Measurements from ENCODE around the gene SLK.

The SLK gene

GRCh38 chr10:104046651-104047050 is 79.7 kb downstream of the SLK start:
- in situ Hi-C loops (cut with MboI; ENCODE audit: low sequenced_read_pairs) = no loop called here

- in situ Hi-C loops (cut with MboI; ENCODE audit: low sequenced_read_pairs) = no loop called here
Measured at GRCh38 chr10:104049504-104050250, 82.7 kb downstream of the SLK start.

GRCh38 chr10:104052431-104052830 is 85.5 kb downstream of the SLK start:
- in situ Hi-C loops (cut with MboI; ENCODE audit: low sequenced_read_pairs) = no loop called here

GRCh38 chr10:104053201-104053600 is 86.3 kb downstream of the SLK start:
- in situ Hi-C loops (cut with MboI; ENCODE audit: low sequenced_read_pairs) = no loop called here

GRCh38 chr10:104054430-104054829 is 87.5 kb downstream of the SLK start:
- in situ Hi-C loops (cut with MboI; ENCODE audit: low sequenced_read_pairs) = no loop called here

GRCh38 chr10:104056619-104057273 is 89.8 kb downstream of the SLK start:
- in situ Hi-C loops (cut with MboI; ENCODE audit: low sequenced_read_pairs) = no loop called here

GRCh38 chr10:104057717-104058116 is 90.8 kb downstream of the SLK start:
- in situ Hi-C loops (cut with MboI; ENCODE audit: low sequenced_read_pairs) = no loop called here

- in situ Hi-C loops (cut with MboI; ENCODE audit: low sequenced_read_pairs) = no loop called here
Measured at GRCh38 chr10:104059364-104059763, 92.4 kb downstream of the SLK start.

GRCh38 chr10:104061196-104061595 is 94.3 kb downstream of the SLK start:
- in situ Hi-C loops (cut with MboI; ENCODE audit: low sequenced_read_pairs) = no loop called here

GRCh38 chr10:104065748-104066147 is 98.8 kb downstream of the SLK start:
- in situ Hi-C loops (cut with MboI; ENCODE audit: low sequenced_read_pairs) = no loop called here

GRCh38 chr10:104066945-104067344 is 100.0 kb downstream of the SLK start:
- in situ Hi-C loops (cut with MboI; ENCODE audit: low sequenced_read_pairs) = no loop called here

GRCh38 chr10:104067525-104067924 is 100.6 kb downstream of the SLK start:
- in situ Hi-C loops (cut with MboI; ENCODE audit: low sequenced_read_pairs) = no loop called here

GRCh38 chr10:104069613-104070012 is 102.7 kb downstream of the SLK start:
- in situ Hi-C loops (cut with MboI; ENCODE audit: low sequenced_read_pairs) = no loop called here

GRCh38 chr10:104072786-104073185 is 105.8 kb downstream of the SLK start:
- in situ Hi-C loops (cut with MboI; ENCODE audit: low sequenced_read_pairs) = no loop called here

- in situ Hi-C loops (cut with MboI; ENCODE audit: low sequenced_read_pairs) = no loop called here
Measured at GRCh38 chr10:104074505-104074904, 107.6 kb downstream of the SLK start.

GRCh38 chr10:104076743-104077160 is 109.8 kb downstream of the SLK start:
- in situ Hi-C loops (cut with MboI; ENCODE audit: low sequenced_read_pairs) = no loop called here

GRCh38 chr10:104077247-104077646 is 110.3 kb downstream of the SLK start:
- in situ Hi-C loops (cut with MboI; ENCODE audit: low sequenced_read_pairs) = no loop called here

- in situ Hi-C loops (cut with MboI; ENCODE audit: low sequenced_read_pairs) = no loop called here
Measured at GRCh38 chr10:104077663-104078151, 110.8 kb downstream of the SLK start.
